K562 (cell line): ENCODE data around the gene ECM1. TPM values are rescaled to one million over a fixed set of nuclear protein-coding genes. Genes with fewer than 3 reads are reported as not detected.
A peak's percentile ranks its signal among the peaks of the same experiment; 100 is the strongest.

Source experiments
- CAMTA2 ChIP-seq: fragments of 250-450 bp; sonication (Bioruptor Pico); conservative IDR thresholded peaks from 2 replicates; pipeline ENCODE4 v1.5.1; 2022
- CHD1 ChIP-seq: fragments of 200-600 bp; sonication (generic); IDR thresholded peaks from one replicate; pipeline ENCODE4 v1.6.1; 2012; ENCODE audit warnings: mild to moderate bottlenecking, moderate library complexity, low read length, inconsistent platforms
- CREB1 ChIP-seq, 2 experiments: sonication (generic) in 1 of 2; formaldehyde crosslinking in 1 of 2; IDR thresholded peaks; 2 replicates each; pipeline versions ENCODE4 v1.6.1 to v1.8.0; 2012 to 2022; ENCODE audit warnings: inconsistent platforms in 1 of 2, mild to moderate bottlenecking in 1 of 2, missing genetic modification reagents in 1 of 2, moderate library complexity in 1 of 2
- HCFC1 ChIP-seq: IDR thresholded peaks from 2 replicates; pipeline ENCODE4 v1.6.1; 2012; ENCODE audit warnings: low read depth, low read length, improper control_type of control experiment
- HDAC2 ChIP-seq: fragments of 450-650 bp; IDR thresholded peaks from 2 replicates; pipeline ENCODE4 v1.6.1; 2016; ENCODE audit warnings: mild to moderate bottlenecking
- KAT7 ChIP-seq: sonication (generic); formaldehyde crosslinking; IDR thresholded peaks from 2 replicates; pipeline ENCODE4 v1.8.0; 2022; ENCODE audit warnings: missing genetic modification reagents, mild to moderate bottlenecking, borderline replicate concordance
- MBD1 ChIP-seq: fragments of 250-450 bp; sonication (Bioruptor Pico); IDR thresholded peaks from 2 replicates; pipeline ENCODE4 v1.8.0; 2022; ENCODE audit warnings: inconsistent platforms
- NFATC3 ChIP-seq: fragments of 450-650 bp; IDR thresholded peaks from 2 replicates; pipeline ENCODE4 v1.6.1; 2017; ENCODE audit warnings: mild to moderate bottlenecking
- PRPF4 ChIP-seq: fragments of 200-400 bp; formaldehyde crosslinking; IDR thresholded peaks from one replicate; pipeline ENCODE4 v1.6.1; 2017; ENCODE audit warnings: low read length, low read depth, mild to moderate bottlenecking; ENCODE audit not compliant: insufficient read depth, poor library complexity, severe bottlenecking
- RREB1 ChIP-seq: fragments of 250-450 bp; sonication (Bioruptor Pico); IDR thresholded peaks from 2 replicates; pipeline ENCODE4 v1.4.0; 2020
- SREBF2 ChIP-seq: sonication (generic); formaldehyde crosslinking; IDR thresholded peaks from 2 replicates; pipeline ENCODE4 v1.4.0; 2020; ENCODE audit warnings: mild to moderate bottlenecking, missing genetic modification reagents
- TFAP4 ChIP-seq: sonication (generic); formaldehyde crosslinking; IDR thresholded peaks from 2 replicates; pipeline ENCODE4 v1.8.0; 2022; ENCODE audit warnings: missing genetic modification reagents, mild to moderate bottlenecking, moderate library complexity, borderline replicate concordance
- U2AF1 ChIP-seq: fragments of 200-400 bp; formaldehyde crosslinking; optimal IDR thresholded peaks from 2 replicates; pipeline ENCODE3; 2017; ENCODE audit warnings: mild to moderate bottlenecking, low read depth, low read length, moderate library complexity
- XRCC4 ChIP-seq: IDR thresholded peaks from one replicate; pipeline ENCODE4 v1.6.1; 2011; ENCODE audit not compliant: insufficient read depth, insufficient read length; ENCODE audit errors: extremely low read depth
- ZBTB43 ChIP-seq: sonication (generic); formaldehyde crosslinking; IDR thresholded peaks from 2 replicates; pipeline ENCODE4 v1.8.0; 2023; ENCODE audit warnings: mild to moderate bottlenecking, missing genetic modification reagents
- ZNF347 ChIP-seq: fragments of 450-650 bp; formaldehyde crosslinking; IDR thresholded peaks from 2 replicates; pipeline ENCODE4 v1.4.0; 2020; ENCODE audit warnings: low read depth, mild to moderate bottlenecking, moderate library complexity
- polyA plus RNA-seq, 8 experiments: library from polyadenylated mRNA; depleted of rRNA in 4 of 8; stranded (reverse) in 5 of 8; unstranded in 3 of 8; fragments of >200 nt; fragmentation: Nextera tagmentation in 2 of 8; fragmentation: Illumina TruSeq in 1 of 8; extraction: Ambion mirVana in 2 of 8; extraction: Trizol in 1 of 8; gene quantifications; 2 replicates each; pipeline versions ENCODE4 v1.2.1 to v1.2.3, GENCODE V29; 2011 to 2014; ENCODE audit warnings: inconsistent platforms in 1 of 8, missing spikeins in 1 of 8
- total RNA-seq, 7 experiments: library from RNA; depleted of rRNA in 6 of 7; stranded (reverse); fragments of >200 nt in 6 of 7; fragmentation: Illumina TruSeq in 2 of 7; extraction: Trizol in 2 of 7; gene quantifications; 2 replicates each; pipeline versions ENCODE4 v1.2.1 to v1.2.3, GENCODE V29; 2011 to 2021; ENCODE audit warnings: low replicate concordance in 1 of 7

Gene ECM1
- total and polyA plus RNA-seq, 9 of the 15 experiments (the other 6 are each of a cell fraction or from before 2014, with no cell fraction given), result 6.6 to 52.2 (median 12.8) TPM

- TF ChIP-seq MBD1 (CRISPR knock-in tag) (no peak), CREB1 (IDR thresholded peaks at IDR 0.05) (no peak), CREB1 (CRISPR knock-in tag; IDR thresholded peaks at IDR 0.05) (peak; percentile 27; the same call in 1 of the 2 replicates), HDAC2 (no peak), CHD1 (no peak), PRPF4 (no peak), SREBF2 (CRISPR knock-in tag) (no peak), RREB1 (CRISPR knock-in tag) (no peak), ZBTB43 (CRISPR knock-in tag) (no peak), KAT7 (CRISPR knock-in tag) (peak; percentile 59; the same call in 1 of the 2 replicates), HCFC1 (0 out of 2 replicates have a peak, but pooled peaks have one; percentile 13), CAMTA2 (CRISPR knock-in tag) (no peak), NFATC3 (no peak), TFAP4 (CRISPR knock-in tag) (peak; percentile 79; the same call in 1 of the 2 replicates), U2AF1 (no peak), ZNF347 (no peak), XRCC4 (no peak)
These were observed 52.1 kb downstream of the ECM1 start (continued) for GRCh38 chr1:150560011-150560438.
